LoVo (cell line): ENCODE results near the gene SBNO2.

Experiments used
- DNase-seq: peaks from one replicate; pipeline ENCODE4 v3.0.0-alpha.2; 2016; ENCODE audit warnings: low spot score

SBNO2 gene

GRCh38 chr19:1167687-1168571 lies 6.1 kb downstream of the SBNO2 start:
- no peak for DNase-seq

- no peak for DNase-seq
Observed at GRCh38 chr19:1166872-1167573, 7.0 kb downstream of the SBNO2 start.

- DNase-seq, result no peak
Observed at GRCh38 chr19:1164684-1165531, 9.2 kb downstream of the SBNO2 start.

GRCh38 chr19:1163934-1164683 lies 10.0 kb downstream of the SBNO2 start:
- DNase-seq, result no peak

GRCh38 chr19:1163283-1163933 lies 10.7 kb downstream of the SBNO2 start:
- no peak for DNase-seq

- no peak for DNase-seq
Observed at GRCh38 chr19:1162404-1163282, 11.4 kb downstream of the SBNO2 start.

- no peak for DNase-seq
Observed at GRCh38 chr19:1161716-1162115, 12.4 kb downstream of the SBNO2 start.

GRCh38 chr19:1159864-1160595 lies 14.0 kb downstream of the SBNO2 start:
- DNase-seq, result no peak

GRCh38 chr19:1158885-1159448 lies 15.1 kb downstream of the SBNO2 start:
- no peak for DNase-seq

- DNase-seq, result no peak
Observed at GRCh38 chr19:1157931-1158884, 15.9 kb downstream of the SBNO2 start.

GRCh38 chr19:1156830-1157615 lies 17.0 kb downstream of the SBNO2 start:
- DNase-seq, result no peak

- no peak for DNase-seq
Observed at GRCh38 chr19:1156305-1156801, 17.7 kb downstream of the SBNO2 start.

GRCh38 chr19:1155352-1156304 lies 18.4 kb downstream of the SBNO2 start:
- no peak for DNase-seq

- peak; percentile 20 for DNase-seq
Observed at GRCh38 chr19:1154731-1155351, 19.2 kb downstream of the SBNO2 start.
